Parathyroid adenoma (tissue), 2 donors: Measurements from ENCODE around the gene TXNDC5.

Source experiments
- H2AFZ ChIP-seq: fragments of 300-600 bp; sonication (generic); one replicate; pipeline ENCODE4 v1.7.0; 2017; ENCODE audit warnings: antibody characterized with exemption, mild to moderate bottlenecking
- H3K27ac ChIP-seq: fragments of 300-600 bp; sonication (generic); one replicate; pipeline ENCODE4 v1.7.0; 2017
- H3K27me3 ChIP-seq: fragments of 300-600 bp; sonication (generic); one replicate; pipeline ENCODE4 v1.7.0; 2017; ENCODE audit warnings: low read length; ENCODE audit not compliant: control insufficient read depth, insufficient read depth
- H3K36me3 ChIP-seq: fragments of 300-600 bp; sonication (generic); one replicate; pipeline ENCODE4 v1.7.0; 2017; ENCODE audit warnings: low read length; ENCODE audit not compliant: control insufficient read depth, insufficient read depth
- H3K4me1 ChIP-seq: fragments of 300-600 bp; sonication (generic); one replicate; pipeline ENCODE4 v1.7.0; 2017; ENCODE audit warnings: control low read depth
- H3K4me2 ChIP-seq: fragments of 300-600 bp; sonication (generic); one replicate; pipeline ENCODE4 v1.7.0; 2017; ENCODE audit warnings: low read length
- H3K4me3 ChIP-seq: fragments of 300-600 bp; sonication (generic); one replicate; pipeline ENCODE4 v1.7.0; 2017; ENCODE audit warnings: low read depth, low read length
- H3K79me2 ChIP-seq: fragments of 300-600 bp; sonication (generic); one replicate; pipeline ENCODE4 v1.7.0; 2017; ENCODE audit warnings: control low read depth
- H3K9ac ChIP-seq: fragments of 300-600 bp; sonication (generic); one replicate; pipeline ENCODE4 v1.7.0; 2017; ENCODE audit warnings: mild to moderate bottlenecking
- H3K9me3 ChIP-seq: fragments of 300-600 bp; sonication (generic); one replicate; pipeline ENCODE4 v1.7.0; 2017; ENCODE audit warnings: low read length; ENCODE audit not compliant: control insufficient read depth
- CTCF ChIP-seq: fragments of 300-600 bp; sonication (generic); IDR thresholded peaks from one replicate; pipeline ENCODE4 v1.7.0; 2017; ENCODE audit warnings: antibody characterized with exemption, mild to moderate bottlenecking
- donor health status: primary hyperparathyroidism.

Gene TXNDC5

GRCh38 chr6:7909323-7910276 is 988 bp downstream of the TXNDC5 start:
- peak overlapping the region; percentile 76 for H2AFZ ChIP-seq
- peaks cover 11% of the 10 kb centered on the region for H3K79me2 ChIP-seq
- no peak for TF ChIP-seq CTCF
- H3K9ac ChIP-seq = no peak overlapping the region
- peak overlapping the region; percentile 21 for H3K27ac ChIP-seq
- peaks cover 13% of the 10 kb centered on the region for H3K4me1 ChIP-seq
- no peaks in the 10 kb centered on the region for H3K9me3 ChIP-seq
- no peaks in the 10 kb centered on the region for H3K27me3 ChIP-seq
- peak overlapping the region; percentile 72 for H3K4me3 ChIP-seq
- peak overlapping the region; percentile 89 for H3K4me2 ChIP-seq
- no peaks in the 10 kb centered on the region for H3K36me3 ChIP-seq

- H3K4me3 ChIP-seq = no peak overlapping the region
- H3K4me2 ChIP-seq = no peak overlapping the region
- no peak overlapping the region for H3K27ac ChIP-seq
- peaks cover 13% of the 10 kb centered on the region for H3K4me1 ChIP-seq
- no peaks in the 10 kb centered on the region for H3K36me3 ChIP-seq
- TF ChIP-seq CTCF = no peak
- H3K9ac ChIP-seq = no peak overlapping the region
- H3K79me2 ChIP-seq = peaks cover 15% of the 10 kb centered on the region
- H3K27me3 ChIP-seq = no peaks in the 10 kb centered on the region
- H2AFZ ChIP-seq = no peak overlapping the region
- H3K9me3 ChIP-seq = no peaks in the 10 kb centered on the region
These were observed 3.4 kb downstream of the TXNDC5 start for GRCh38 chr6:7907159-7907558.

- no peak overlapping the region for H2AFZ ChIP-seq
- H3K4me3 ChIP-seq = no peak overlapping the region
- peaks cover 13% of the 10 kb centered on the region for H3K4me1 ChIP-seq
- H3K36me3 ChIP-seq = no peaks in the 10 kb centered on the region
- peaks cover 15% of the 10 kb centered on the region for H3K79me2 ChIP-seq
- no peaks in the 10 kb centered on the region for H3K9me3 ChIP-seq
- H3K9ac ChIP-seq = no peak overlapping the region
- H3K27ac ChIP-seq = no peak overlapping the region
- TF ChIP-seq CTCF = no peak
- H3K4me2 ChIP-seq = no peak overlapping the region
- H3K27me3 ChIP-seq = no peaks in the 10 kb centered on the region
These were observed 3.8 kb downstream of the TXNDC5 start for GRCh38 chr6:7906741-7907140.

- Histone ChIP-seq H3K4me1 (peaks cover 13% of the 10 kb centered on the region), H2AFZ (no peak overlapping the region), H3K4me3 (no peak overlapping the region), H3K27me3 (no peaks in the 10 kb centered on the region), H3K4me2 (no peak overlapping the region), H3K36me3 (no peaks in the 10 kb centered on the region), H3K9ac (no peak overlapping the region), H3K9me3 (no peaks in the 10 kb centered on the region), H3K79me2 (peaks cover 15% of the 10 kb centered on the region), H3K27ac (no peak overlapping the region)
- TF ChIP-seq CTCF = no peak
These were observed 5.2 kb downstream of the TXNDC5 start for GRCh38 chr6:7905416-7905815.
